Measurements from ENCODE around the gene MED15.
"Not testable (repeated sequence)": the region's sequence is repeated elsewhere in the genome, so short reads cannot be mapped to it uniquely, and the experiment has no call there.

MED15 gene

GRCh38 chr22:20507253-20508066, at the start of gene MED15:
Gene MED15, plus strand, starts transcription at chr22:20507610. Its CDS starts 69 bp downstream, at chr22:20507679.
- ATAC-seq (replicated peaks) = peak; percentile 92 to 93
- DNase-seq = peak; percentile 87
- peak within 1 kb of the TSS; percentile 99 for H3K27ac Mint-ChIP-seq
- peak within 1 kb of the TSS; percentile 98 to 99 for H3K4me3 Mint-ChIP-seq
- no peaks in the 10 kb centered on the region for H3K27me3 Mint-ChIP-seq
- peaks cover 44 to 56% of the 10 kb centered on the region in 2 donors for H3K4me1 Mint-ChIP-seq
- H3K36me3 Mint-ChIP-seq = peaks cover 4 to 31% of the 10 kb centered on the region in 2 donors
- H3K9me3 Mint-ChIP-seq = no peaks in the 10 kb centered on the region

DNA sequence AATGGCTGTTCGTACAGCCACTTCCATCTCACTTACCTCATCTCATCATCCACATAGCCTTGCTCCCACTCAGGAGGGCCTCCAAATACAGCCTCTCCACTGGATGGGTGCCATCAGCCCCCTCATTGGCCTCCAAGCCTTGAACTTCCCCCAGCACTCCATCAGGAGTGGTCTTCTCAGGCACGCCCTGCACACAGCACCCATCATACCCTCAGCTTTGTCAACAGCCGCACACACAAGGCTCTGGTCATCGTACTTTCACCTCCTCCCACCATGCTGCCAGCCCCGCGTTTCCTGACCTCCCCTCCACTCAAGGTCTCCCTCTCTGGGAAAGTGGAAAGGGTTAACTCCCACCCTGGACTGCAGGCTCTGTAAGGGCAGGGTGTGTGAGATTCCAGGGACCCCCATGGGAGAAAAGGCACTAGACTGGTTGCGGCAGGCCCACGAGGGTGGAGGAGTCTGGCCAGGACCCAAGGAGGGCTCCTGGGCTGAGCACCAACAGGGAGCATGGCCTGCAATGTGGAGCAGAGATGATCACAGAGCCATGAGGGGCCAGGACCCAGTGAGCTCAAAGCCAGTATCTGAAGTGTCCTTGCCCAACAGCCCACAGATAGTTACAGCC, 48.8 kb upstream of the MED15 start:
- no peak for ATAC-seq (replicated peaks)
- peaks cover 25 to 44% of the 10 kb centered on the region in 2 donors for H3K4me1 Mint-ChIP-seq
- DNase-seq = no peak
- no peaks in the 10 kb centered on the region for H3K9me3 Mint-ChIP-seq
- no peaks in the 10 kb centered on the region for H3K27me3 Mint-ChIP-seq
- H3K36me3 Mint-ChIP-seq = peaks cover 27 to 39% of the 10 kb centered on the region in 2 donors
- no peak overlapping the region for H3K27ac Mint-ChIP-seq
- no peak overlapping the region for H3K4me3 Mint-ChIP-seq

DNA sequence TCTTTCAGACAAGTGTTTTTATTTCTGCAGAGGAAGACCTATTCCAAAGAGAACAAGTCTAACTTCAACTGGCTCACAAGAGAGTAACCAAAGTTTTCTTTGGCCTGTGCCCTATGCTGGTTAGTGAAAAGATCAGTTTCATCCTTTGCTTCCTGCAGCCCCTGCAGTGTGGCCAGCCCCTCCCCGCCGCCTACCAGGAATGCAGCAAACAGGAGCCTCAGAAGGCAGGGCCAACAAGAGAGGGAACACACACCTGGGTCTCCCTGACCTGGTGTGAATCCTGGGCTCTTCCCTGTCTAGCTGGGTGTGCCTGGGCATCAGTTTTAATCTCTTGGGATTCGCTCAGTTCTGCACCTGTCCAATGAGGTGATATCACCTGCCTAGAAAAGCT, 48.3 kb upstream of the MED15 start:
- Mint-ChIP-seq H3K4me1 (peaks cover 30 to 49% of the 10 kb centered on the region in 2 donors), H3K4me3 (no peak overlapping the region), H3K9me3 (no peaks in the 10 kb centered on the region), H3K36me3 (peaks cover 29 to 41% of the 10 kb centered on the region in 2 donors), H3K27ac (no peak overlapping the region), H3K27me3 (no peaks in the 10 kb centered on the region)
- ATAC-seq (replicated peaks) (no peak), DNase-seq (no peak)

DNA sequence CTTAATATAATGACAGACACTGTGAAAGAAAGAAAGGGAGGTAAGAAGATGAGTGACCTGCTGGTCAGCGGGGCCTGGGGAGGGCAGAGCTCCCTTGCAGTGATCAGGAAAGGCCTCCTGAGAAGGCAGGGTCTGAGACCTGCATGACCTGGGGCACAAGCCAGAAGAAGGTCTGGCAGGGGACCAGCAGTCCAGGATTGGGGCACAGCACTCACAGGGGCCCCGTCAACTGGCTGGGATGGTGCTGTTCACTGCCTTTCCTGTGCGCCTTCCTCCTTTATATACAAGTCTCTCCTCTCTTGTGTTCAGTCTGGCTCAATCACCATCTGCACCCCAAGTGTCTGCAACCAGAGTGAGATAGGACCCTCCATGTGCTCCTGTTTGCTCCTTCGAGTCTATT, 47.5 kb upstream of the MED15 start:
- Mint-ChIP-seq H3K36me3 (peaks cover 26 to 43% of the 10 kb centered on the region in 2 donors), H3K4me1 (peaks cover 36 to 56% of the 10 kb centered on the region in 2 donors), H3K9me3 (no peaks in the 10 kb centered on the region), H3K27ac (no peak overlapping the region), H3K27me3 (no peaks in the 10 kb centered on the region), H3K4me3 (no peak overlapping the region)
- ATAC-seq (replicated peaks) = no peak
- DNase-seq = no peak

DNA sequence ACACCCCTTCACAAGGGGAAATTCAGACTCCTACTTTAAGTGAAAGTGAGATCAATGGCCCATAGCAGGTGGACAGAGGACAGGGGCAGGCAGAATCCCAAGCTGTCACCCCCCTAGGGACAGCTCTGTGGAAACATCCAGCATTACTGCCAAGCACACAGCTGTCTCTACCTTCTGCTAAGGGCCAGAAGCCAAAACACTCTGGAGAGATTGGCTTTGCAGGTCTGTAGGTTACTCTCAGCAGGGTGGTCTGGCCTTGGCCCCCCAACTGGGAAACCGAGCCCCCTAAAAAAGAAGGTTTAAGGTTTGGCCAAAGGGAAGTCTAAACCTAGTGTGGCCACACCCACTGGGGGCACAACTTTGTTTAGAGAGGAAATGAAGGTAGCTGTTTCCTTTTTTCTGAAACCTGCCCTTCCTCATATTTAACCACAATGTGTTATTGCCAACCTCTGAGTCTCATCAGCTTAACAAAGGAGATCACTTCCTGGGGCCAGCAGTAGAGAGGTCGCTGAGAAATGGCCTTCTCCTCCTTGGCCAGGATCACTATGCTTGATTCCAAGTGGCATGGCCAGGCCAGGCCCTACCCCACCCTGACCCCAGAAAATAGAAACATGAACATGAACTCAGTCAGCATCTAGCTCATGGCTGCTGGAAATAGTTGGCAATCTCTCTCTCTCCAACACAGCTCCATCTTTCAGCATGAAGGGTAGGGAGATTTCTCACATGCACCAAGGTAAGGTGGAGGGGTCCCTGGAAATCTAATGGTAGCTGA, 43.9 kb upstream of the MED15 start:
- H3K36me3 Mint-ChIP-seq = peaks cover 12 to 28% of the 10 kb centered on the region in 2 donors
- peaks cover 28 to 52% of the 10 kb centered on the region in 2 donors for H3K4me1 Mint-ChIP-seq
- peak; percentile 23 for DNase-seq
- H3K27me3 Mint-ChIP-seq = no peaks in the 10 kb centered on the region
- peak overlapping the region; percentile 90 for H3K27ac Mint-ChIP-seq
- H3K9me3 Mint-ChIP-seq = no peaks in the 10 kb centered on the region
- peak; percentile 87 to 92 for ATAC-seq (replicated peaks)
- H3K4me3 Mint-ChIP-seq = peak overlapping the region; percentile 30 to 58

DNA sequence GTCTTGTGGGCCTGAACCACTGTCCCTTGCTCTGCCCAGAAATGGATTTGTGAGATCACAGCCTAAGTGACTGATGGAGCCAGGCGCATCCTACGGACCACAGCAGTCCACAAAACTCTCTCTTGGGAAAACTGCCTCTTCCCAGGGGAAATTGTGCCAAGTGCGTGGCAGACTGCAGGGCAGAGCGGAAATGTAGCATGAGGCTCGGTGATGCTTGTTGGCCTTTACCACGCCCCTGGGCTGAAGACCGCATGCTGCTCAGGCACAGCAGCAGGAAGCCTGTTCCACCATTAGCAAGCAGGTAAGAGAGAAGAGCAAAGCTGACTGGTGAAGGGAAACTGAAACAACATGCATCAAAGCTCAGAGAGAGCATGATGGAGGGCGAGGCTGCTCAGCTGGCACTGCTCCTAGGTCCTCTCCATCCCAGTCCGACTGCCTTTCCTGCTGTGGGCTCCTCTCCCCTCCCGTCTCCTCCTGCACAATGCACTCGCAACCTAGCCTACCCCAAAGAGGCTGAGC, 43.3 kb upstream of the MED15 start:
- DNase-seq (peak; percentile 17), ATAC-seq (replicated peaks) (peak; percentile 77 to 79)
- peaks cover 12 to 31% of the 10 kb centered on the region in 2 donors for H3K36me3 Mint-ChIP-seq
- no peaks in the 10 kb centered on the region for H3K27me3 Mint-ChIP-seq
- H3K4me3 Mint-ChIP-seq = peak overlapping the region; percentile 30 to 58
- peaks cover 33 to 50% of the 10 kb centered on the region in 2 donors for H3K4me1 Mint-ChIP-seq
- peak overlapping the region; percentile 90 for H3K27ac Mint-ChIP-seq
- H3K9me3 Mint-ChIP-seq = no peaks in the 10 kb centered on the region

GRCh38 chr22:20464912-20465758, 42.3 kb upstream of the MED15 start:
- Mint-ChIP-seq H3K27me3 (no peaks in the 10 kb centered on the region), H3K4me1 (peaks cover 30 to 43% of the 10 kb centered on the region in 2 donors), H3K27ac (peak overlapping the region; percentile 62), H3K4me3 (no peak overlapping the region), H3K9me3 (no peaks in the 10 kb centered on the region), H3K36me3 (peaks cover 10 to 28% of the 10 kb centered on the region in 2 donors)
- DNase-seq (no peak), ATAC-seq (replicated peaks) (no peak)

- no peak for ATAC-seq (replicated peaks)
- Mint-ChIP-seq H3K9me3 (no peaks in the 10 kb centered on the region), H3K4me1 (peaks cover 30 to 43% of the 10 kb centered on the region in 2 donors), H3K27ac (peak overlapping the region; percentile 62), H3K27me3 (no peaks in the 10 kb centered on the region), H3K36me3 (peaks cover 14 to 33% of the 10 kb centered on the region in 2 donors), H3K4me3 (no peak overlapping the region)
- DNase-seq = no peak
These were observed 41.7 kb upstream of the MED15 start for GRCh38 chr22:20465759-20466077.

DNA sequence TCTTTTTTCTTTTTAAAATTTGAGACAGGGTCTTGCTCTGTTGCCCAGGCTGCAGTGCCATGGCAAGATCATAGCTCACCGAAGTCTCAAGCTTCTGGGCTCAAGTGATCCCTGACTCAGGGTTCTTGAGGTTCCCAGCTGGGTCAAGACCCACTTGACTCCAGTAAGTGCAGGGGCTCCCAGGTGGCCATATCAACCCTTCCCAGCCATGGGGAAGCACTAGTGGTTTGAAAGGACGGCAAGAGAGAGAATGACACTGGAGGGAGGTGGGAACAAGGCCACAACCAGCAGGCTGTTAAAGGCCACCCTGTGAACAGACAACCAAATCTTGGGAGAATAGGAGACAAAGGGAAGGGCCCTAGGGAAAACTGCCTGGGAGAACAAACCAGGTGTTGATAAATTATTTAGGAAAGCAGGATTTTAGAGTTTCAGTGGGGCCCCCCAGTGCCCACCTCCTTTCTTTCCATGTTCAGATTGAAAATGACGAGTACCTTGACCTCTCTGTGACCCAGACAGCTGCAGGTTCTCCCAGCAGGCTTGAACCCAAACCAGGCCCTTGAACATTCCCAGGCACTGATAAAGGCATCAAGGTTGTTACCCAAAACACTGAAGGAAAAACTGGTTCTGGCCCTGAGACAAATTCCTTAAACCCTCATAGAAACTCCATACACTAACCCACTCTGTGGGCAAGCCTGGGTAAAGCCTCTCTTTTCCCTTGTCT, 40.6 kb upstream of the MED15 start:
- H3K27me3 Mint-ChIP-seq = no peaks in the 10 kb centered on the region
- ATAC-seq (replicated peaks) = no peak
- H3K4me1 Mint-ChIP-seq = peaks cover 30 to 44% of the 10 kb centered on the region in 2 donors
- peaks cover 19 to 38% of the 10 kb centered on the region in 2 donors for H3K36me3 Mint-ChIP-seq
- no peaks in the 10 kb centered on the region for H3K9me3 Mint-ChIP-seq
- H3K4me3 Mint-ChIP-seq = no peak overlapping the region
- H3K27ac Mint-ChIP-seq = peak overlapping the region; percentile 42
- no peak for DNase-seq

GRCh38 chr22:20469110-20469868, 38.1 kb upstream of the MED15 start:
- ATAC-seq (replicated peaks) (no peak), DNase-seq (no peak)
- no peak overlapping the region for H3K27ac Mint-ChIP-seq
- H3K4me3 Mint-ChIP-seq = no peak overlapping the region
- H3K4me1 Mint-ChIP-seq = peaks cover 19 to 38% of the 10 kb centered on the region in 2 donors
- H3K9me3 Mint-ChIP-seq = no peaks in the 10 kb centered on the region
- peaks cover 17 to 42% of the 10 kb centered on the region in 2 donors for H3K36me3 Mint-ChIP-seq
- no peaks in the 10 kb centered on the region for H3K27me3 Mint-ChIP-seq

- not testable (repeated sequence) for DNase-seq; H3K27me3 Mint-ChIP-seq; ATAC-seq (replicated peaks); H3K27ac Mint-ChIP-seq; H3K4me3 Mint-ChIP-seq; H3K9me3 Mint-ChIP-seq
- H3K4me1 Mint-ChIP-seq = peaks cover 13 to 26% of the 10 kb centered on the region in 2 donors
- H3K36me3 Mint-ChIP-seq = peaks cover 17 to 38% of the 10 kb centered on the region in 2 donors
These were observed 36.9 kb upstream of the MED15 start for GRCh38 chr22:20470525-20470924.

GRCh38 chr22:20471126-20471833, 36.1 kb upstream of the MED15 start:
- Mint-ChIP-seq H3K27ac (no peak overlapping the region), H3K9me3 (no peaks in the 10 kb centered on the region), H3K27me3 (no peaks in the 10 kb centered on the region), H3K36me3 (peaks cover 17 to 38% of the 10 kb centered on the region in 2 donors), H3K4me3 (no peak overlapping the region), H3K4me1 (peaks cover 13 to 23% of the 10 kb centered on the region in 2 donors)
- no peak for DNase-seq
- ATAC-seq (replicated peaks) = no peak
